HG03280 (cell line): ENCODE results near the gene TIAM1.

Source experiments
- ATAC-seq: cut with Tn5 transposase; IDR thresholded peaks from one replicate; pipeline ENCODE4 v1.9.1; 2021; ENCODE audit warnings: mild to moderate bottlenecking, moderate library complexity; ENCODE audit not compliant: unreplicated experiment

Gene TIAM1

GRCh38 chr21:31335957-31336738 lies 7.9 kb downstream of the TIAM1 start:
- ATAC-seq, result no peak

GRCh38 chr21:31334648-31335121 lies 9.4 kb downstream of the TIAM1 start:
- no peak for ATAC-seq

DNA sequence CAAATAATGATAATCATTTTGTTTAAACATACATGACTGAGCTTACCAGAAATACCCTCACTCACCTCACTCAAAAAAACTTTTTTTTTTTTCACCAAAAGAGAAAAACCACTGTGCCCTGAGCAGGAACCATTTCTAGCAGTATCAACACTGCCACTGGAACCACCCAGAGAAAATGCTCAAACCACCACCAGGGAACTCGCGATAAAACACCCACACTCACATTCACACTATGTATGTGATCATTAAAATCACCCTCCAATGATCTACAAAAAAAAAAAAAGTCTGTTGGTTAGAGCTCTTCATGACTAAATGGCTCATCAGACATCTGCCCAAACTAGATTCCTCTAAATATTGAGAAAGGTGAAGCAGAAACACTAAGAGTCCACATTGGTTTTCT lies 11.5 kb downstream of the TIAM1 start:
- no peak for ATAC-seq

DNA sequence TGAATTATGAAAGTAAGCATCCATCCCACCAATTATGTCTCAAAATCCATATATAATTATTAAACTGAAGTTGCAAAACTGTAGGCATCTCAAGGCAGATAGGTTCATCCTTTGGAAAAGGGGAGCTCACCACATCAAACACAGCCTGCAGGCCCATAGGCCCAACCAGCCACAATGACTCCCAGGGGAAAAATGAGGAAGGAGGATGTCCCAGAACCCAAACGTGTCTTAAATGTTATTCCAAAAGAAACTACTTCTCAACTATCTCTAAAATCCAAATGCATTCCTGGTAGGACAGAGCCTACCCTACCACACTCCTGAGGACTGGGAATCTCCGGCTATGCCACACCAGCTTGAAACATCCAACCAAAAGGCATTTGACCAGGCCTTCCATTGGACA lies 12.8 kb downstream of the TIAM1 start:
- no peak for ATAC-seq

- ATAC-seq, result no peak
Measured at GRCh38 chr21:31330144-31330483, 13.9 kb downstream of the TIAM1 start.

DNA sequence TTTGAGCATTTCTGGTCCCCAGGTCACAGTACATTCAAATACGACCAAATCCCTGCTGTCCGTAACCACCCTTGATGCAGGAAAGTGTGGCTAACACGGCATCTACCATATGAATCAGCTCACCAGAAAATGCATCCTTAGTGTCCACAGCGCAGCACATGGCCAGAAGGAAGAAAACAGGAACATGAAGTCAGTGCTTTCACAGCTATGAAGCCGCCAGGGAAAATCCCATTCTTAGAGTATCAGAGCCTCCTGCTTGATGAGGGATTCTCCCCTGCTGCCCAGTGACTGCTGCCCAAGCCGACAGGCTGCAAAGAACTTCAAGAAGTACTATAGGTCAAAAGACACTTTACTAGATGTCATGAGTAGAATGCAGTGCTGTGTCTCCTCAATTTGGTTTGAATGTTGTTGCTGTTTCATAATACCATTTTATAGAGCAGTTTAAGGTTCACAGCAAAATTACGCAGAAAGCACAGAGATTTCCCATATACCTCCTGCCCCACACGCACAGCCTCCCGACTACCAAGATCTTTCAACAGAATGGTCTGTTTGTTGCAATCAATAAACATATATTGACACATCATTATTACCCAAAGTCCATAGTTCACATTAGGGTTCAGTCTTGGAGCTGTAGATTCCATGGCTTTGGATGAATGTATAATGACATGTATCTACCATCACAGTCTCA lies 14.5 kb downstream of the TIAM1 start:
- ATAC-seq, result no peak

DNA sequence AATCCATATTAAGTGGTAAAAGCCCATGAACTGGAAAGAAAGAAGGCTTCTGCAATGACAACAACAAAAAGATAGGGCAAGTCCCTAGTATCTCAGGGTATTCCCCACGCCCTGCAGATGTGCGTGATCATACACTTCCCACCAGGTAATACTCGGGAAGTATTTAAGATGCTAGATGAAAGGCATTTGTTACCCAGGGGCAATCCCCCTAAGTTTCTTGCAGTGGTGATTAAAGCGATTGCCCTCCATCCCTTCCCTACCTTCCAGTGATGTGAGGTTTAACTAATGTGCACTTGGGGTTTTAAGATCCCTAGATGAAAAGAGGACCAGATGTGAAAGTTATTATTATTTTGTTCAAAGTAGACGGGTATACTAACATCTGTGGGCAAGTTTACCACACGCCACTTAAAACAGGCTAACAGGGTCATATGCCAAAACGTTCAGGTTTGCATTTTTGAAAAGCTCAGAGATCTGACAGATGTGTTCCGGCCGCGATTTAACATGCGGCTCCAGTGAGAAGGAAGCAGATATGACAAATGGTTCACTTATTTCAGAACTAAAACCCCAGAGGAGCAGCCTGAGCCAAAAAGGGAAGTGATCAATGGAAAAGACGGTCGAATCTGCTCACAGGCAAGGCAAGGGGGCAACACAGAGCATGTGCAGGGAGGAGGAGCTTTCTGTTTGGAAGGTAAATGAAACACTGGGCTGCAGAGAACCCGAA lies 17.4 kb downstream of the TIAM1 start:
- peak; percentile 97 for ATAC-seq

- no peak for ATAC-seq
Measured at GRCh38 chr21:31318971-31319370, 25.1 kb downstream of the TIAM1 start.

DNA sequence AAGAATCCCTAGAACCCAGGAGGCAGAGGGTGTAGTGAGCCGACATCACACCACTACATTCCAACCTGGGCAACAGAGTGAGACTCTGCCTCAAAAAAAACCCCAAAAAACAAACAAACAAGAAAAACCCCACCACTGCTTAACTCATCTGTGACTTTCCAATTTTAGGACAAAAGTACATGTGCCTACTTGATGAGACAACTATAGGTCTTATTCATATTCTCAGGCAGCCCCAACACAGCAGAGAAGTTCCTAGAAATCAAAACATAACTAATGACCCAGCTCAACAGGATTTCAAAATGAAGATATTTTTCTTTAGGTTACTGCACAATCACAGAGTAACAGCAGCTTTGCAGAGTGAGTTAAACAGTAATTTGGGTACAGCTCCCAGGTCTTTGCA lies 26.4 kb downstream of the TIAM1 start:
- no peak for ATAC-seq

DNA sequence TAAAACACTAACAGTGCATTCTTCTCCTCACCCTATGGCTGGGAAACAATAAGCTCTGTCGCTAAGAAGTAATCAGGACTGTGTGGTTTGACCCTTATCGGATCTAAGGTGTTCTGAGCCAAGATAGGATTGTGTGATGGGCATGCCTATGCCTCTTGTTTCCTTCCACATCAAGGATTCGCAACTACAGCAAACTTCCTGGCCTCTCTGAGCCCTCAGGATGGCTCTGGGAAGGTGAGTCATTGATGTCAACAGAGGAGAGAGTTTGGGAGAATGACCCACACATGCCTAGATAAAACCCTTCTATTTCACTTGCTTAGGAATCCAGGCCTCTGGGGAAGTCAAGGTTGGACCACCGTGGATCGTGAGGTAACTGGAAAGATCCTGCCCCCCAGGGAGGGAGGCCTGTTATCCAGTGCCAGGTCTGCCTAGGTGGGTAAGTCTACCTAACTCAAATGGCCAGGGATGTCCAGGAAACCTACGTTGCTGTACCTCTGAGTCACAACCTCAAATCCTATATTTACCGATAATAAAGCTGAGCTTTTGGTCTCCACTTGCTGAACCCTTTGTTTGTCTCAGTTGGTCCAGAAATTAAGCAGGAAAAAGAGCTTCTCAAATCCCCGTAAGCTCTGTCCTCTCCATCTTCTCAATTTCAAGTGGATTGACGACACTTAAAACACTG lies 27.4 kb downstream of the TIAM1 start:
- ATAC-seq, result no peak

GRCh38 chr21:31316072-31316471 lies 28.0 kb downstream of the TIAM1 start:
- no peak for ATAC-seq

- no peak for ATAC-seq
Measured at GRCh38 chr21:31310750-31311149, 33.3 kb downstream of the TIAM1 start.

GRCh38 chr21:31308584-31308983 lies 35.5 kb downstream of the TIAM1 start:
- ATAC-seq, result no peak

DNA sequence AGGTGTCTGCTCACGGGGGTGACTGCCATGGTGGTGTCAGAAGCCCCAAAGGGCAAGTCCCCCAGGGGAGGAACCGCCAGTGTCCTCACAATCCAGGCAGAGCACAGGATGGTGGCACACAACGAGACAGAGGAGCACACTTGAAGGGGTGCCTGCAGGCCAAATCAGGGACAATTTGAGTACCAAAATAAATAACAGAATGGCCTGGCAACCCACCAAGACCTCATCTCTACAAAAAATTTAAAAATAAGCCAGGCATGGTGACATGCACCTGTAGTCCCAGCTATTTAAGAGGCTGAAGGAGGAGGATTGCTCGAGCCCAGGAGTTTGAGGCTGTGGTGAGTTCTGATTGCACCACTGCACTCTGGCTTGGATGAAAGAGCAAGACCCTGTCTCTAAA lies 38.2 kb downstream of the TIAM1 start:
- no peak for ATAC-seq

- no peak for ATAC-seq
Measured at GRCh38 chr21:31299291-31300147, 44.5 kb downstream of the TIAM1 start.

GRCh38 chr21:31298618-31299269 lies 45.3 kb downstream of the TIAM1 start:
- no peak for ATAC-seq

DNA sequence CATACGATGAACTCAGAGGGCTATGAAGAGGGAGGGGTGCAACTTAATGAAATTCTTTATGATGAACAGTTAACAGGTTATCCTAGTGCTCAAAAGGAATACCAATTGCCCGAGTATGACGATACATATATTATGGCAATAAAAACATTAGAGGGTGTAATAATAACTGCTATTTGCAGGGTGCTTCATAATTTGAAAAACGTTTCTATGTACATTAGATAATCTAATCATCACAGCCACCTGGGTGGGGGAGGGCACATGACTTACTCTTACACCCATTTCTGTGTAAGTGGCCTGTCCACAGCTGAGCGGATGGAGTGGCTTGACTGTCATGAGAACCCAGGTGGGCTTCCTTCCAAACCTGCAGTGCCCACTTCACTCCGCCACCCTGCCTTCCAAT lies 46.3 kb downstream of the TIAM1 start:
- no peak for ATAC-seq

DNA sequence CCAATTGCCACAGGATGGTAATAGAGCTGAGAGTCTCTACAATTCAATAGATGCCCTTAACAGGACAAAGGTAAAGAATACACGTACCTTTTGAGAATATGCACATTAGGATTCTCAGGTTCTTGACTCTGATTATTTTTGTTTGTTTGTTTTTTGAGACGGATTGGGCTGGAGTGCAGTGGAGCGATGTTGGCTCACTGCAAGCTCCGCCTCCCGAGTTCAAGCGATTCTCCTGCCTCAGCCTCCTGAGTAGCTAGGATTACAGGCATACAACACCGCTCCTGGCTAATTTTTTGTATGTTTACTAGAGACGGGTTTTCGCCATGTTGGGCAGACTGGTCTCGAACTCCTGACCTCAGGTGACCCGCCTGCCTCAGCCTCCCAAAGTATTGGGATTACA lies 48.4 kb downstream of the TIAM1 start:
- ATAC-seq, result no peak

DNA sequence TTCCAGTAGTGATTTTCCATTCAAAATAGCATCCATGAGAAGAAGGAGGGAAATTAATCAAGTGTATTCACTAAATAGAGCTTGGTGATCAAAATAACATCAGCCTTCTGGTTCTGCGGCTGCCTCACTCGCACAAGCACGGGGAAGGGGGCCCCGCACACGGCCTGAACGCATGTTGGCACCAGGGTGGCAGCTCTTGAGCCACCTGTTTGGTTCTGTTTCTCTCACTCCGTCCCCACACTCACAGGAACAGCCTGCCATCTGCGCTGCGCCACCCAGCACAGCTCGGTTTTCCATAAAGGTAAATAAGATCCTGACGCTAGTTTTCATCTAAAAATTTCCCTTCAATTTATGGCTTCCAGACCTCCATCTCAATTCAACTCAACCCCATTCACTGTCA lies 49.4 kb downstream of the TIAM1 start:
- no peak for ATAC-seq

DNA sequence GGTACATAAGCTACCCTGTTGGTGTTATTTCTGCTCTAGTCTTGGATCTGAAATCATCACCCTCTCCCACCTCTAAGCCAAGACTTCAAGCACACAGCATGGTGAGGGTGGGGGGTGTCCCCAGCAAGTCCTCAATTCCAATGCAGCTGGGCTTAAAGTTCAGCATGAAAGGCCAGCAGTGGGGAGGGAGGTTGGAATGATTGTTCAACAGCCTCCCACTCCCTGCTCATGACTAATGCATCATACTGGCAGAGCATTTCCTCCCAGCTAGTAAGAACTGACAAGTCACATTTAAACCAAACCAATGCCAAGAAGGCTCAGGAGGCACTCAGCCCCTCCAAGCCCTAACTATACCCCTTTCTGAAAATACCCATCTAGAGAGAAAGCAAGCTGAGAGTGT lies 50.1 kb downstream of the TIAM1 start:
- ATAC-seq, result no peak
